ENCODE measurements around the gene HRH2.

The HRH2 gene

DNA sequence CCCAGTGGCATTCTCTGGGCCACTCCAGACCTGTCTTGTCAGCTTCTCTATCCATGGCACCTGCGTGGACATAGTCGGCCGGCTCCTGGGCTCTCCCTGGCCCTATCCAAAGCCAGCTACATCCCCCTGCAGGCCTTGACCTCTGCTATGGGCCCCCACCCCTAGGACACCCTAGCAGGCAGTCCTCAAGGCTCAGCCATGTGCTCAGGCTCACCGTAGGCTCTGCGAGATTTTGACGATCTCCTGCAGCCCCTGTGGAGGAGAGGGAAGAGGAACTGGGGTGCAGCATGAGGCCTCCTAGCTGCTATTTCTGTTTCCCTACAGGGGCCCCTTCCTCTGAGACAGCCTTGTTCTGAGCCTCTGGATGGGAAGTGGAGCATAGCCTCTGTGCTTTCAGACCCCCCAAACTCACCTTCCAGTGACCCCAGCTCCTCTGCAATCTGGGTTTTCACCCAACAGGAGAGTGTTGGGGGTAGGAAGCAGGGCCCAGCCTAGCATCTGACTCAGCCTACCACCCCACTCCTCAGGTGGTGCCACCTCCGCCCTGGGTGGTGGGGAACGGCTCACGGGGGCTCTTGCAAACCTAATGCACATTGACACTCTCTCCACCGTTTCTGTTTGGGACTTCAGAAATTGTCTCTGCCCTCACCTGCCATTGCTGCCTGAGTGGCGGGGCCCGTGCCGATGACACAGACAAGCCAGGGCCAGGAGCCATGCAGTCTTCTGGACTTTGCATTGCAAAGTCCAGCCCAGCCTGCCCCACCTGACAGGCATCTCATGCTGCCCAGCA, 36.7 kb downstream of the HRH2 start:
- DNase-seq = no peak

DNA sequence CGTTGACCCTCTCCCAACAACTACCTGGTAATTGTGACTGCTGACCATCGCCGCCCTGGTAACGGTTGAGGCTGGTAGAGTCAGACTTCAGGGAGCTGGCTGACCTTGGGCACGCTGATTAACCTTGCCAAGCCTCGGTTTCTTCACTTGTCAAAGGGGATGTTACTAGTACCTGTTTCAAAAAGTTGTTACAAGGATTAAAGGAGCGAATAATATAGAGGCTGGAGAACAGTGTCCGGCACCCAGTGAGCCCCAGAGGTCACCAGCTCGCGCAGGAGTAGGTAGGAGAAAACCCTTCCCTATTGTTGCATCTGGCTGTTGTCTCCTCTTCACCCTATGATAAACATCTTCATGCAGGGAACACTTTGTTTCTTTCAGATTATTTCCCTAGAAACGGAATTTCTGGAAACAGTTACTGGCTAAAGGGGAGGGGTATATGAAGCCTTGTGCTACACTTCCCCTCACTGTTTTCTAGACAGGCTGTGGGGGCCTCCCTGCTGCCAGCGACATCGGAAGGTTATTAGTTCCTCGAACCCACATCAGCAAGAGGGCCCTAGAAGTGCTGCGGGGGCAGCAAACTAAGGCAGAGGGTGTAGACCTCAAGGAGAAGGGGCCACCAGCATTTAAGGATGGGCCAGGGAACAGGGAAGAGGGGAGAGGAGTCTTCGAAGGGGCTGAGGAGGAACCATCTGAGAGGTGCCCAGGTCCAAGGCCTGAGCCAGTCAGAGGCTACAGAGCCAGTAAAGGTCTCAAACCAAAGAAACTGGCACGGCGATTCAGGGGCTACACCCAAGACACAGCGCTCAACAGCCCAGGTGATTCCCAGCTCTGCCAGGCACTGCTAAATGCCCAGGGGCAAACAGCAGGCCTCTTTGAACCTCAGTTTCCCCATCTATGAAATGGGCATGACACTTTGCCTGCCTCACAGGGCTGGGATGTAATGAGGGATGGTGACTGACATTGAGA, 37.6 kb downstream of the HRH2 start:
- DNase-seq = no peak

DNA sequence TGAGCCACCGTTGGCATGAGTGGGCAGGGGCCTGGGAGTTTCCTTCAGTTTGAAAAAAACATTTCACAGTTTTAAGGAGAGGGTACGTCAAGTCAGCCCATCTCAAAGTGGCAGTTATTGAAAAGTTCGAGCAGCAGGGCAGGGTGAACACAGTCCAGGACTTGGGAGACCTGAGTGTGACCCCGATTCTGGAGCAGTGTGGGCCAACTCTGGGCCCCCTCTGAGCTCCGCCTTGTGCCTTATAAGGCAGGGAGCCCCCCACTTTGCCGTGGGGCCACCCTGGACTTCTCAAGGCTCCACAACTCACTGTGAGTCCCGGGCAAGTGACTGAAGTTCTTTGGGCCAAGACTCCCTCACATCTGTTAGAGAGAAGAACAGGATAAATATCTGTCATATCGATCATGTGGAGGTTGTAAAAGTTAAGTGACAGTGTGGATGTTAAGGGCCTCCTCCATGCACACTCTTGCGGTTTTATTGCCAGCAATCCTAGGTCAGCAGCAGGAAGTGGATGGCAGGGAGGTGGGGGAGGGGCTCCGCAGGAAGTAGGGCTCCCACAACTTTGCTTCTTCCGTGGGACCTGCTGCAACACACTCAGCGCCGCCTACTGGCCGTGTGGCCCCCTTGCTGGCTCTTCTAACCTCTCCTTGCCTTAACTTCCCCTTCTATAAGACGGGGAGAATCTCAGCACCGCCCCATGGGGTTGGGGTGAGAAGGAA, 38.4 kb downstream of the HRH2 start:
- DNase-seq = peak; percentile 87

DNA sequence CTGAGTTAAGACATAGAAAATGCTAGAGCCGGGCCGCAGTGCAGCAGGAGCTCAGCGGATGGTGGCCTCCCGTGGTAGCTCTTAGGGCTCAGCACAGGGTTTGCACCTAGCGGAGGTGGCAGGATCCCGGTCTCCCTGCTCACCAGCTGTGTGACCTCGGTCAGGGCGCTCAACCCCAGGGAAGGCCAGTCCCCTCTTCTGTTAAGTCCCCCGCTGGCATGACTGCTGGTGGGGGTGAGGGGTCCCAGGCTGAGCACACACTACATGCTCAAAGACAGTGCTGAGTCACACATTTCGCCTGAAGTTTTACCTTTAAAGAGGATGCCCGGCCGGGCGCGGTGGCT, 39.0 kb downstream of the HRH2 start:
- DNase-seq = no peak

DNA sequence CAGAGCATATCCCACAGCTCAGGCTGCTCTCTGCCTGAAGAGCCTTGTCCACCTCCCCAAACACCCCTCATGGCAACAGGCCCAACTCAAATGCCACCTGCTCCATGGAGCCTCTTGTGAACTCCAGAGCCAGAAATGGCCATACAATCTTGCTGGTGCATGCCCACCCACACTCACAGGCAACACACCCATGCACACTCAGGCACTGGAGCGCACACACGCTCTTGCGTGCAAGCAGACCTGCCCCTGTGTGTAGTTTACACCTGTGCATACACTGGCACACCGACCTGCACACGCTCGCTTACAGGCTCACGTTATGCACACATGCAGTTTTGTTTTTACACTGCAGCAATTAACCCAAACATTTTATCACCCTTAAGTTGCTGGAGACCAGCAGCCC, 40.0 kb downstream of the HRH2 start:
- DNase-seq = no peak

DNA sequence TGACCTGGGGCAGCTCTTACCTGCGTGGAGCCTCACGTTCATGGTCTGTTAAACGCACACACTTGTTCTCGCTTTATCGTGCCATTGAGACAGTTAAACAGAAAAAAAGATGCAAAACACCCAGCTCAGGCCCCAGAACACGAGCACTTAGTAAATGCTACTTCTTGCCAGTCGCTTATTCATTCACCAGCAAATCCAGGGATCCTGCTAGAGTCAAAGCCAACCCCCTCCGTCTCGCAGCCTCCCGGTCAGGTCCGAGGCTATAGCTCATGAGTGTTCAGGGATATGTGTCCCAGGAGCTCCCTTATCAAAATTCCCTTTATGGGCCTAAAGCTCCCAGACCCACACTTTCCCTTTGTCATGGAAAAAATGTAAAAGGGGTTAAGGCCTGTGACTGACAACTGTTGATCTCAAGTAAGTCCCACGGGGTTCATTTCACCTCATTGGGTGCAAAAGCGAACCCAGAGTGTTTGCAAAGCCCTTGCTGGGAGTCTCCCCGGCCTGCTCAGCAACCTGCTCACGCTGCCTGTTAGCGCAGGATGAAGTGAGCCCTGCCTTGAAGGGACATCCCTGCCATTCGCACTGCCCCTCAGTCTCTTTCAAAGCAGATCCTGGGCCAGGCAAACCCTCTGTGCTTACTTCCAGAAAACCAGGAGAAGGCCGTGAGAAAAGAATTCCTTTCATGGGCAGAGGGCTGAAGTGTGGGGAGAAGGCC, 40.7 kb downstream of the HRH2 start:
- DNase-seq = no peak

DNA sequence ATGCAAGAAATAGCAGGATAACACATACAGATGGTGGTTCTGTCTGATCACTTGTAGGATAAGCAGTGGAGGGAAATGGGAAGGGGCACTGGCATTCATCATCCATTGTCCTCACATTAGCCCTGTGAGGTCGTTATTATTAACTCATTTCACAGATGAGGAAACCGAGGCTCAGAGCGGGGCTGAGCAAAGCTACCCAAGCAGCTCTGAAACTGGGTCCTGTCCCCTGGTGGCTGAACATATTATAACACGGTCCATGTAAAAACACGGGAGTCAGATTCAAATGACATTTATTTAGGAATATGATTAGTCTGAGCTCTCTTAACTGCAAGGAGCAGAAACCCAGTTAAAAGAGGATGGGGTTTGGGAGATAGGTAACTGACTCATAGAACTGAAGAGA, 43.1 kb downstream of the HRH2 start:
- DNase-seq = no peak

DNA sequence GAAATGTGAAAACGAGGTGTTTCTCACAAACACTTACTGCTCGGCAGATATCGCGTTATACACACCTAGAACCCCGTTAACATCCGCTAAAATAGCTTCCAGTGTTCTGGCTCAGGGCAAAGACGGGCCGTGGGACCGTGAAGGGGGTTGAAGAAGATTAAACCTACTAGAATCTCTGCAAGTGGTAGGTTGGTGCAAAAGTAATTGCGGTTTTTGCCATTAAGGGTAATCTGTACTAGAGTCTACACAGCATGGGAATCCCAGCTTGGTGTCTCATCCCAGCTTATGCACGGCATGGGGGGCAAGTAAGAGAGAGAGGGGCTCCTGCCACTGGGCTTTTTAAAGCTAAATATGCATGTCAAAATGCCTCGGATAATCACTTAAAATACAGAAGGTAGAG, 43.9 kb downstream of the HRH2 start:
- DNase-seq = no peak

DNA sequence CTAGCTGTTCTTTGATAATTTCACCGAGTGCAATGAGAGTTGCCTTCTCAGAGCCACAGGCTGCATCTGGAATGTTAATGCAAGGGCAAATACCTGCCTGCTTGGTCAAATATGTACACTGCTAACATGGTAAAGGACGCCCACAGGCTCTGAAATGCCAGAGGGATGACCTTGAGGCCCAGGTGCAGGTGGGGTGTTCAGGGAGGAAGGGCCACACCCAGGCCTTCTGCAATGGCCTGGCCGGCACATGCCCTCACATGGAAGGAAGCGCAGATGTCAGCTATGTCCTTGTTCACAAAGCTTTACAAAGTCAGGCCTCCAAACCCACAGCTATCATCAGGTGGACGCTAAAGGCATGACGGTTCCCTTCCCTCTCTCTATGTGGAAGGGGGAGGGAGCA, 48.6 kb downstream of the HRH2 start:
- no peak for DNase-seq

DNA sequence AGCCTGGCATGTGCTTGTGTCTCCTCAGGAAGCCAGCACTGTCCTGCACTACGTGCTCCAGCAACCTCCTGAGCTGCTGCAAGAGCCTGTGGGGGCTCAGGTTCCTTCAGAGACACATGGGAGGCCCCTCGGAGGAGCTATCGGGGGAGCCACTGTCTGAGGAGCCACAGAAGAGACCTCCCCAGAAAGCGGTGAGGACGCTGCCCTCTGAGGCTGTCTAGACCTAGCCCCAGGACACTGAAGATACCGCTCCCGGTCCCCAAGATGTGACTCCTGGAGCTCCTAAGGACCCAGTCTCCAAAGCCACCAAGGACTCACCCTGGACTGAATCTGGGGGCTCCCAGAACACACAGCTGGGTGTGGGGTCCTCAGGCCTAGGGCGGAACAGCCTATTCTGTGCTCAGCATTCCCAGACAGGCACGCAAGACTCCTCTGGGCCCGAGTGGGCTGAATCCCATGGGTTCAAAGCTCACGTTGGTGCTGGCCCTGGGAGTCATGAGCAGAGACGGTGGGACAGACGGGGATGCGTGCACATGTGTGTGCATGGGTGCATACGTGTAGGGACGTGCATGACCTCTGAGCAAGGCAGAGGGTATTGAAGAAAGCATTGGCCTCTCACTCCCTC, 50.0 kb downstream of the HRH2 start:
- DNase-seq = no peak

DNA sequence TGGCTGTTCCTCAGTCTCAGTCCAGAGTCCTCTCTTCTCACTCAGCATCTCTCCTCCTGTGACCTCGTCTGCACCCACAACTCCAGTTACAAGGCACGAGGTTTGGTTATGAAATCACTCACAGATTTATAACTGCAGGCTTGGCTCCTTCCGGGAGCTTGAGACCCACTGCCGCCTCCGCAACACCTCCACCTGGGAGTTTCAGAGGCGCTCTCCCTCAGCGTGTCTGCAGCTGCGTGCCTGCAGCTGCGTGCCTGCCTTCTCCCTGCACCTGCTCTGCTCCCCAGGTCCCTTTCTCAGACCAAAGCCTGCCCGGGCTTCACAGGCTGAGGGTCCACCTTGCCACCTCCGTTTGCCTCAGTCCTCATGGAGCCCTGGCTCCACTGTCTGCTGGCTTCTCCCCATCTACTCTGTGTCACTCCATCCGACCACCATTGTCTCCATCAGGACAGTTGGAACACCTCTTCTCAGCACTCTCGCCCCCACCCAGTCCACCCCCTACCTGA, 51.5 kb downstream of the HRH2 start:
- DNase-seq = no peak

DNA sequence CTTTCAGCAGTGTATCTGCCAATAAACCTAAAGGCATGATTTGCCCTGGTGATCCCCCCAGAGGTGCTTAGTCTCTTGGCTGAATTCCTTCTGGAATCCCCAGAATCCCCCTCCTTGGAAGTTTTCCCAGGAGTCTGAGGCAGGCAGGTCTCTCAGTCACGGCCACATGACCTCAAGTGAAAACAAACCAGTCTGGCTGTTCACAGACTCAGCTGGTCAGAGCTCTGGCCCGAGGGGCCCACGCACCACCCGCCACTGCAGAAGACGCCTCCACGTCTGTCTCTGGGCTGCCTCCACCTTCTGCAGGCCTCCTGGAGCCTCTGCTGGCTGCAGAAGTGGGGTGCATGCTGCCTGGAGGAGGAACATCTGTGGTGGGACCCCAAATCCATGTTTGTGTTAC, 52.5 kb downstream of the HRH2 start:
- no peak for DNase-seq

DNA sequence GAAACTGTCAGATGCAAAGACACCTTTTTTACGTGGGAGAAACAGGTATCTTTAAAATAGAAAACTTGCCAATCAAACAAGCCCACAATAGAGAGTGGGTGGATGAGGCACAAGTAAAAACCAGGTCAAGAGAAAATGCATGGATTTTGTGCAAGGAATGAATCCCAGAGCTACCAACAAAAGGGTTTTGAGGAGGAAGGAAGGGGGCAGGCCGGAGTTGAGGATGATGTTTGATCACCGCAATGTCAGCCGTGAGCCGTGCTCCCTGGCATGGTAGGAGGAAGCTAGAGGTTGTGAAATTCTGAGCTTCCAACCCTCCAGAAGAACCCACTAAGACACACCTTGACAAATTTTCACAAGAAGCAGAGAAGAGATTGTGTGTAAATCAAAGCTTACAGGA, 53.2 kb downstream of the HRH2 start:
- DNase-seq = no peak

DNA sequence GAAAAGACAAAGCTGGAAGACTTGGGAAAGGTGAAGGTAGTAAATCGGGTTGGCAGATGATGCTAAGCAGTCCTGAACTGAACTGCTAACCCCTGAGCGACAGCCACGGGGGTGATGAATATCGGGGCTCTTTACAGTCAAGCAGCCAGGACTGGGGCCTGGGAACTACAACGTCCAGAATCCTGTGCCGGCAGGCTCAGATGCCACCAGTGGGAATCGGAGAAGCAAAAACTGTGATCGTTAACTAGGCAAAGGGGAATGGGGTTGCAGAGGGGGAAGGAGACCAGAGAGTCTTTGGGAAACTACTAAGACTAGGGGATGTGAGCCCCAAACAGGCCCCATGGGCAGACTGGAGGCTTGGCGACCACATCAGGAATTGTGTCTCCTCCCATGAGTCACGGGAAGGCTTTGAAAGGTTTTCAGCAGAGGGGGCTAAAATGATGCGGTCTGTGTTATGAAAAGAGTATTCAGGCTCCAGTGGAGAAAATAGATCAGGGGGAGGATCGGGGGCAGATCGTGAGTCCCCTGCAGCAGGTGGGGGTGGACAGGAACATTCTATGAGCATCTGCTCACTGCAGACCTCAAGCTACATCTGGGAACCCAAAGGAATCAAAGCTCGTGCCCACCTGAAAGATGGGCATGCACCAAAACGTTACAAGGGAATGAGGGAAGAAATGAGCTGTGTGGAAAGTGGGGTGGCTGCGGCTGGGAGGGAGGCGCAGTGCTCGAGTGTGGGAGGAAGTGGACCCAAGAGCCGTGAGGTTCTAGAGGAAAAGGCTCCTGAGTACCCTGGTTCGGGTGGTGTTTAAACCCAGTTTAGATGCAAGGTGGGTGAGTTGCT, 53.8 kb downstream of the HRH2 start:
- no peak for DNase-seq

DNA sequence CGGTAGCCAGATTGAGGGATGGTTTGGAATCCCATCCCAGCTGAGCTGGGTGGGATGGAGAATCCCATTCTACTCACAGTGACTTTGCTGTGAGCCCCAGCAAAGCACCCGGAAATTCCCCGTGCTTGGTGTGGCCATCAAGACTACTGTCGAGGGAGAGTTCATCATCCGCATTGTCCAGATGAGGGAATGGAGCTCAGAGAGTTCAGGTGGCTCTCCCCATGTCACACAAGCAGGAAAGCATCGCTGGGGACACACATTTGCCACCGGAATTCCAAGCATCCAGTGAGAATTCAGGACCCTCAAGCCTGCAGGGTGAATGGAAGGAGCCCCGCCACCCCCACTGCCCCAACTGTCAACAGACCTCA, 54.4 kb downstream of the HRH2 start:
- no peak for DNase-seq

DNA sequence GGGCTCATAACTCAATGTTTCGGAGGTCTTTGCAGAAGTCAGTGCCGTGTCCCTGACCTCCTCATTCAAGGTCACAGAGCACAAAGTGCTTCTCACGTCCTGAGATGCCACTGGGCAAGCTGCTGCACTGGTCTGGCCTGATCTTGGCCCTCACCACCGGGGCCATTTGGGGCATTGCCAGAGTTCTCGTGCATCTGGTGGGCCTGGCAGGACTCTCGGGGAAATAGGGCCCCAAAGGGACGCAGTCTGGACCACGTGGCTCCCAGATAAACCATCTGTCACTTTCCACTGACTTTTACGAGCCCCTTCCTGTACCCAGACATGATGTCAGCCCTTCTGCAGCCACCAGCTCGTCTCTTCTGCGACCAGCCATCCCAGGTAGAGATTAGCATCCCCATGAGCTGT, 54.8 kb downstream of the HRH2 start:
- no peak for DNase-seq

DNA sequence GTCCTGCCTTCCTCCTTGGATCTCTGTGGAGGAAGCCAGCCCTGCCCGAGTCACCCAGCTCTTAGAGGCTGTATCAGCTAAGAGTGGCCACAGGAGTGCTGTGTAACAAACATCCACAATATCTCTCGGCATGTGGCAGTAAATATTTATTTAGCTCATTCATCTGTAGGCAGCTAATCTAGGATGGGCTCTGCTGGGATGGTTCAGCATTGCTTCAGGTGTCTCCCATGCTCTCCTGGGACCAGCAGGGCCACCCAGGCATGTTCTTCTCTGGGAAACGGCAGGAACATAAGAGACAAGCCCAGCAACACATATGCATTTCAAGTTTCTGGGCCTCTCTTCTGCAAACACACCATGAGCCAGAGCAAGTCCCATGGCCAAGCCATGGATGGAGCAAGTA, 56.1 kb downstream of the HRH2 start:
- DNase-seq = no peak

DNA sequence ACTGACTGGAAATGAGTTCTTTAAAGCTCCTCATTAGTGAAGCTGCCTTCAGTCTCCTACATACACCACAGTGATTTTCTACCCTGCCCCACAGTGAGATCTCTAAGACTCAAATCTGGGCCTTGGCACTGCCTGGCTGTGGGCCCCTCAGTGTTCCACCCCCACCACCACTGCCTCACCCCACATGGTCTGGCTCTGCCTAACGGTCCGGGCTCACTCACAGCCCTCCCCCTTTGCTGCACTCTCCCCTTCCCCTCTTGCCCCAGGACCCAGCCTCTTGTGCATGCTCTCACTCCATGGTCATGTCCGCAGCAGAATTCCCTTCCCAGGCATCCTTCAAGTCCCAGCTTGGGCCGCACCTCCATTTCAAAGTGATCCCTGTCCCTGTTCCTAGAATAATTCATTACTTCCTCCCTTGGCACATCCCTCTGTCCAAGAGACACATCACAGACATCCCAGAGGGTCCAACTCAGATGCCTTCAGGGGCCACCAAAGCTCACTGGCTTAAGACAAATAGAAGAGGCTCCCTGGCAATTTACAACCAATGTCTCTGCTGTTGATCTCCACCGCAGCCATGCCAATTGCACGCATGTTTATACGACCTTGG, 56.7 kb downstream of the HRH2 start:
- no peak for DNase-seq

DNA sequence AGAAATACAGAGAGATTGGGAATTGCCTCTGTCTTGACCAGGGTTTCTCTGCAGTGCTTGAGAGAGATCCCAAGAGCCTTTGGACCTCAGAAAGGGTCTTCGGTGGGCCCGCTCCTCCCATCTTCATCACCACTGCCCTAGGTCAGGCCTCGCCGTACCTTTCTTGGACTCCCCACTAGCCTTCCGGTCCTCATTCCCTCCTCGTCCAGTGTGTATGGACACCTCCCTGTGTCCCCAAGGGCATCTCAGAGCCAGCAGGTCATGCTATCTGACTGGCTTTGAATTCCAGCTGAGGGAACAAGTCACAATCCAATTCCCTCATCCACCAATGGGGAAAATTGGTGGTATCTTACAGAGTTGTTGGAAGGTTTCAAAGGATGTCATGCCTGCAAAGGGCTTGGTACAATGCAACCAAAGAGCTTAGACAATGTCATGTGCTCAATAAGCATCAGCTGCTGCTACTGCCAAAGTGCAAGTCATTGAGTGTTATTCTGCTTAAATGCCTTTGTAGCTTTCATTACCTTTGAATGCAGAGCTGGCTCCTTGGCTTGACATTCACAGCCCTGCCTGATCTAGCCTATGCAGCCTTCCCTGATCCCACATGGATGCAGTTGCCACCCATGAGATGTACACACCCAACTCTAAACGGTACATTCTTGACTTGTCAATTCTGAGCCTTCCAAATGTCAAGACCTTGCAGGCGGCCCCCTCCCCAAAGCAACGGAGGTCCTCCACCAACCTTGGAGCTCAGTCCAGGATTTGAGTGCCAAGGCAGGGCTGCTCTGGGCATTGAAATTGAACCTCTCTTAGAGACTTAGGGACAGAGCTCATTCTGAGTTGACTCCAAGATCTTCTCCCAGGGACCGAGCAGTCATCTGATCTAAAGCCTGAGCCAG, 58.0 kb downstream of the HRH2 start:
- no peak for DNase-seq

DNA sequence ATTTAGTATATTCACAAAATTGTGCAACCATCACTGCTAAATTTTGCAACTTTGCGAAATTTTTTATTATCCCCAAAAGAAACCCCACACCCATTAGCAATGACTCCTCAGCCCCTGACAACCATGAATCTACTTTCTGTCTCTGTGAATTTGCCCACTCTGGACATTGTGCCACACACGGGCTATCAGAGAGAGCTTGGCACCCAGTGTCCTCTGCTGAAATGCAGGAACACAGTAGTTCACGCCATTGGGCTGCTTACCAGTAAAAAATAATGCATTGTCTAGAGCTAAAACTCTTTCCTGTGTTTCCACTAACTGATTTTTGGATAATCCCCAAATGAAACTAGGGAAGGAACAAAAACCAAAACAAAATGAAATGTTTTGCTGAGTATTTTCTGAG, 60.0 kb downstream of the HRH2 start:
- DNase-seq = no peak

Data from stimulated activated CD4-positive, alpha-beta T cell treated with anti-CD3 and anti-CD28 coated beads, Interleukin-1b, Interleukin-23, amount 100 ng/mL, for 48 hours (primary cell).